GM21381 (cell line): ENCODE results near the gene UBE2B.
A peak's percentile ranks its signal among the peaks of the same experiment; 100 is the strongest.
"Not testable (repeated sequence)": the region's sequence is repeated elsewhere in the genome, so short reads cannot be mapped to it uniquely, and the experiment has no call there.

Experiments used
- ATAC-seq: cut with Tn5 transposase; IDR thresholded peaks from one replicate; pipeline ENCODE4 v1.9.1; 2021; ENCODE audit warnings: mild to moderate bottlenecking, moderate library complexity; ENCODE audit not compliant: unreplicated experiment

UBE2B gene

DNA sequence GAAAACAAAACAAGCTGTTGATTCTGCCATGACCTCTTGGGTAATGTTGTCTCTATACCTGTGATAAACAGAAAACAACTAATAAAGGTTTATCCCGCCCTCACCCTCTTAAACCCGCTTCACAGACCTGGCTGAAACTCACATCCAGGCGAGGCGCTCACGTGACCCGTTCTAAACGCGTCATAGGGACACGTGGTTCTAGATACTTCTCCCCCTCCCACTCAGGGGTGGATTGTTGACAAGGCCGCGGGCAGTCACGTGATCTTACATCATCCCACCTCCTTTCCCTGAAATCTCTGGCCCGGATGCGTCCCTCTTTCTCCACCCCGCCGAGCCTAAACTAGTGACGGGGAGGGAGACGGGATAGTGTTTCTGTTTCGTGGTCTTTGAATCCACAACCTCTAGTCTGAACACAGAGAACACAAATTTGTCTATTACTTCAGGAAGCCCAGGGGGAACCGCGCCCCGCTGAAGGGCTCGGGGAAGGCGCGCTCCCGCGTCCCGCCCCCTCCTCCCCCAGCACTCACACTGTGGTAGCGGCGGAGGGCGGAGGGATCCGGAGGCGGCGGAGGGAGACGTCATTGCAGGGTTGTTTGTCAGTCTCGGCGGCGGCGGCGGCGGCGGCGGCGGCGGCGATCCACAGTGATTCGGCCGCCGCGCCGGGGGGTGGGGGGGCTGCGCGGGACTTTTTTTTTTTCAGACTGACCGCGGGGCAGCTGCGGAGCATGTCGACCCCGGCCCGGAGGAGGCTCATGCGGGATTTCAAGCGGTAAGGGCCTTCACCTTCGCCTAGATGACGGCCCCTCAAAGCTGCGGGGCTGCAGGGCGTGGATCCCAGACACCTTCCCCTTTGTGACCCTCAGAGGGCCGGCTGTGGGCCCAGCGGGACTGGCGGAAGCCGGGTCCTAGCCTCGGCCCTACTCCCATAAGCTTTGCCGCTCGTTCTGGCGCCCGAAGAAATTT is at the start of gene UBE2B:
Gene UBE2B, plus strand, starts transcription at position 699 of the 963 bp plus-strand sequence. Its CDS starts 27 bp downstream, at position 726.
- peak; percentile 74 for ATAC-seq

- no peak for ATAC-seq
Measured at GRCh38 chr5:134327327-134327726, 44.0 kb upstream of the UBE2B start.

DNA sequence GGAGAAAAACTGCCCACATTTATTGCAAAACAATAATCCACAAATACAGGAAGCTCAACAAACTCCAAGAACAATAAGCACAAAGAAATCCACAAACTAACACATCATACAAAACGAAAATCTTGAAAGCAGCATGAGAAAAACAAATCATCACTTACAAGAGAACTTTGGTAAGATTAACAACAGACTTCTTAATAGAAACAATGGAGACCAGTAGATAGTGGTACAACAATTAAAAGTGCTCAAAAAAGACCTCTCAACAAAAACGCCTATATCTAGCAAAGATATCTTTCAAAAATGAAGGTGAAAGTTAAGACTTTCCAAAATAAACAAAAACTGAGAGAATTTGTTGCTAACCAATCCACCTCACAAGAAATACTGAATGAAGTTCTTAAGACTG is 42.8 kb upstream of the UBE2B start:
- no peak for ATAC-seq

GRCh38 chr5:134336833-134337232 is 34.5 kb upstream of the UBE2B start:
- ATAC-seq, result not testable (repeated sequence)

DNA sequence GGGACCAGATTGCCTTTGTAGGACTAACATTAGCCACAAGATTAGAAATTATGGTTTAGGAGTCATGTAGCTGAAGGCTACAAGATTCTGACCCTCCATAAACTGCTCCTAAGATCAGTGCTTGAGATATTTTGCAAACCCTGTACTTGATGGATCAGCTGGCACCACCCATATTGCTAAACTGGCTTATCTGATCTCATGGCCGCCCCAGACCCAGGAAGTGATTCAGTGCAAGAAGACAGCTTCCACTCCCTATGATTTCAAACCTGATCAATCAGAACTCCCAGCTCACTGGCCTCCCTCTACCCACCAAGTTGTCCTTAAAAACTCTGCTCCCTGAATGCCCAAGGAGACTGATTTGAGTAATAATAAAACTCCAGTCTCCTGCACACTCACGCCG is 27.9 kb upstream of the UBE2B start:
- not testable (repeated sequence) for ATAC-seq

DNA sequence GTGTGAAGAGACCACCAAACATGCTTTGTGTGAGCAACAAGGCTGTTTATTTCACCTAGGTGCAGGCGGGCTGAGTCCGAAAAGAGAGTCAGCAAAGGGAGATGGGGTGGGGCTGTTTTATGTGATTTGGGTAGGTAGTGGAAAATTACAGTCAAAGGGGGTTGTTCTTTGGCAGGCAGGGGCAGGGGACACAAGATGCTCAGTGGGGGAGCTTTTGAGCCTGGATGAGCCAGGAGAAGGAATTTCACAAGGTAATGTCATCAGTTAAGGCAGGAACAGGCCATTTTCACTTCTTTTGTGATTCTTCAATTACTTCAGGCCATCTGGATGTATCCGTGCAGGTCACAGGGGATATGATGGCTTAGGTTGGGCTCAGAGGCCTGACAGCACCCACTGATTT is 25.9 kb upstream of the UBE2B start:
- not testable (repeated sequence) for ATAC-seq

DNA sequence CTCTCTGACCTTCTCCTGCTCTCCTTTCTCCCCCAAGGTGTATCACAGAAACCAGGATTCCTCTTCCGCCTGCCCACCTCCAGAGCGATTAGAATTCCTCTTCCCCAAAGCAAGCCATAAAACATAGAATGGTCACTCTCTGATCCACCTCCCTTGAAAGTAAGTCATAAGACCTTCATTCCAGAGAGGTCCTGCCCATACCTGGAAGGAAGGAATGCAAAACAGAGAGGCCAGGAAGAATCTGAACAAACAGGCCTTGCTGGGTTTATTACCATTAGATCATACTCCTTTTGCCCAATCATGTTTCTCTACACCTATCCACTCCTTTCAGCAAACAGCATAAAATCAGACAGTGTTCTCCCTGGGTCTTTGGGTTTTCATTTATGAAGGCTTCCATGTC is 25.4 kb upstream of the UBE2B start:
- ATAC-seq, result no peak

DNA sequence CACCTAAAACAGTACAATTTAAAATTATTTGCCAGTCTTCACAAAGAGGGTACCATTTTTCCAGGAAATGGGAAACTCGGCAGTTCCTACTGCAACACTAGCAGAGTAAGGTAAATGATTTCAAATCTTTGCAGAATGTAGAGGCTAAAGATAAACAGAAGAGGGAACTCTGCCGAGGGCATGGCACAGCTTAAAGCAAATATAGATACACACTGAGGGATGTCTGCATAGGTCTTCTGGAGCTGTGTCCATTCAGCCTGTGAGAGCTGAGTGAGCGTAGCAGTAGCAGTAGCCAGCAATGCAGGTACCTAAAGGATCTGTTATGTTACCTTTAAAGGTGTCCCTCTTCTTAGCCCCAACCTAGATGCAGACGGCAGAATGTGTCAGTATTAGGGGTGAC is 21.9 kb upstream of the UBE2B start:
- ATAC-seq, result no peak

DNA sequence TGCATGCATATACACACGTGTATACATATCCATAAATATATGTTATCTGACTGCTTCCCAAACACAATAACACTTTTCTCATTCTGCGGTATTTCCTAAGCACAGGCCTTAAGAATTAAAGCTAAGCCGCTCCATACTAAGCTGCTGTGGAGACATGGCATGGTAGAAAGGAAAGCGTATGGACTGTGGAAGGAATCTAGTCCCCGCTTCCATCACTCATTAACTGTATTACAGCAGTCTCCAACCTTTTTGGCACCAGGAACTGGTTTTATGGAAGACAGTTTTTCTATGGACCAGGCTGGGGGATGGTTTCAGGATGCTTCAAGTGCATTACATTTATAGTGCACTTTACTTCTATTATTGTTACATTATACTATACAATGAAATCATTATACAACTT is 15.7 kb upstream of the UBE2B start:
- ATAC-seq, result no peak

GRCh38 chr5:134365604-134366003 is 5.8 kb upstream of the UBE2B start:
- no peak for ATAC-seq

DNA sequence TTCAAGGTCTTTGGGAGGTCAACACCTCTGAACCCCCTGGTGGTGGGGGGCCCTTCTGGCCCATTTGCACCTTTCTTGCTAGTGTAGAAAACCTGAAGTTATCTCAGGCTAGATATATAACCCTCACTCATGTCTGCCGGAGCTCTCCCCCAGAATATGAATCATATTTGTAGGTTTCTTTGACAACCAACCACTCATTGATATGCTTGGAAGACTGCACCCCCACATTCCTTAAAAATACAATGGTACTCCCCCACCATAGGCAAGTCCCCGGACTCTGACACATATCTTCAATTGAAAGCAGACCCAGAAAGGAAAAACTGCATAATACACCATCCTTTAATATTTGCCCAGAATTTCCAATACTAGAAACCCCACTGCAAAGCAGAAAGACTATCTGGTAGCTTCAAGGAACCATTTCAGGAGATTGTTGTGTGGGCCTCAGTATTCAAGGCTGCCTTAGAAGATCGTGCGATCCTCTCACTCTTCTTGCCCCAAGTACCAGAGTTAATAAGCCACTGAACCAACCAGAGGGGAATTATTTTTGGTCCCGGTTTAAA is 978 bp upstream of the UBE2B start:
- peak; percentile 7 for ATAC-seq

DNA sequence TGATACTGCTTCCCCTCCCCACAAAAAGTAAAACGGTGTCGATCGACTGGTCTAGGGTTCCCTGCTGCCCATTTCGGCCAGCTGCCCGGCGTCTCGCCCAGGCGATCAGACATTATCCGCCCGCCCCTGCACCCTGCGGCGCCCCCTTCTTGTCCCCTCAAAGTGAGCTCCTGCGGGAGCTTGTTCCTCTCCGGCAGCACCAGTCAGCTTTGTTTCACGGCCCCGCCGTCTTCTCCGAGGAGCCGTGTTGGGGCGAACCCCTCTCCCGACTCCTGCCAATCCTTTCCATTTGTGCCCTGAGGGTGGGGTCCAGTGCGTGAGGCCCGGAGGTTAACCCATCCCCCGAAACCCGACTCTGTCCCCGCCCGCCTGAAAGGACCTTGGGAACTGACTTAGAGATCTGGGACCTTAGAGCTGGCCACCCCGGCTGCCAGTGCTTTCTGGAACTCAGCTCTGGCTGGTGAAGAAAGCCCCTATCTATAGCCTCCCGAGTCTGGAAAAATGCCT is 518 bp downstream of the UBE2B start:
- ATAC-seq, result no peak

- not testable (repeated sequence) for ATAC-seq
Measured at GRCh38 chr5:134373633-134374032, 2.3 kb downstream of the UBE2B start.

DNA sequence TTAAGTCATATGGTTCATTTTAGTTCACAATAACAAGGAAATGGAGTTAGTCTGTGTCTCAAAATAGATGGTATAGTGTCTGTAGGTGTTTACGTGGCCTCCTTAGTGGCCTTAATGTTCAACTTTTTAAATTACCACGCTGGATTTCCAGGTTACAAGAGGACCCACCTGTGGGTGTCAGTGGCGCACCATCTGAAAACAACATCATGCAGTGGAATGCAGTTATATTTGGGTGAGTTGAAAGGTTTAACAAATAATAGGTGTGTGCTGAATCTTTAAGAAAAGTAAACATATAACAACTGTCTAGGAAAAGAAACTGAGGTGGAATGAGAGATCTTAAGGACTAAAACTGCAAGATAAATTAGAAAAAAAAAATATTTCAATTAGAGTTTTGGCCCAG is 2.9 kb downstream of the UBE2B start:
- ATAC-seq, result no peak

GRCh38 chr5:134380346-134380745 is 9.0 kb downstream of the UBE2B start:
- ATAC-seq, result no peak

GRCh38 chr5:134382204-134382603 is 10.8 kb downstream of the UBE2B start:
- ATAC-seq, result not testable (repeated sequence)

- no peak for ATAC-seq
Measured at GRCh38 chr5:134383980-134384697, 12.8 kb downstream of the UBE2B start.

- no peak for ATAC-seq
Measured at GRCh38 chr5:134387443-134387842, 16.1 kb downstream of the UBE2B start.

GRCh38 chr5:134392301-134392700 is 20.9 kb downstream of the UBE2B start:
- no peak for ATAC-seq

DNA sequence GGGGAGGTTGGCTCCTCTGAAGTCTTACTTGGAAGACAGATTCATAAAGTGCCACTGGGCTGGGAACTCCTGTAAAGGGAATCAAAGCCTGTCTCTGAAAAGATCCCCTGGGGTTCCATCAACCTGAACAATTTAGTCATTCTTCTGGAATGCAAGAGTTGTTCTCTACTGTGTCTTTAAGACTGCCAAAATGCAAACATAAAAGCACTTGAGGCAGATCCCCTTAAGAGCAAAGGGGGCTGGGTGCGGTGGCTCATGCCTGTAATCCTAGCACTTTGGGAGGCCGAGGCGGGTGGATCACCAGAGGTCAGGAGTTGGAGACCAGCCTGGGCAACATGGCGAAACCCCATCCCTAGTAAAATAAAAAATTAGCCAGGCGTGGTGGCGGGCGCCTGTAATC is 23.6 kb downstream of the UBE2B start:
- ATAC-seq, result no peak

DNA sequence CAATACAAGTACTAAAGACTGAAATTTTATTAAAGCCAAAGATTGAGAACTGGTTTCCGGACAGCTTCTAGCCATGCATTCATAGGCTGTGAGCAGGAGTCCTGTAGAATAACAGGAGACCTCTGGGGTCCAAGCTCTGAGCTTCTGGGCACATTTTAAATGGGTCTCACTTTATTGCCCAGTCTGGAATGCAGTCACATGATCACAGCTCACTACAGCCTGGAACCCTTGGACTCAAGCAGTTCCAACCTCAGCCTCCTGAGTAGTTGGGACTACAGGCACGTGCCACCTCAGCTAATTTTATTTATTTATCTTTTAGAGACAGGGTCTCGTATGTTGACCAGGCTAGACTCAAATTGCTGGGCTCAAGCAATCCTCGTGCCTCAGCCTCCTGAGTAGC is 24.9 kb downstream of the UBE2B start:
- ATAC-seq, result no peak
